ENCODE measurements around the gene SERPINA1.

DNA sequence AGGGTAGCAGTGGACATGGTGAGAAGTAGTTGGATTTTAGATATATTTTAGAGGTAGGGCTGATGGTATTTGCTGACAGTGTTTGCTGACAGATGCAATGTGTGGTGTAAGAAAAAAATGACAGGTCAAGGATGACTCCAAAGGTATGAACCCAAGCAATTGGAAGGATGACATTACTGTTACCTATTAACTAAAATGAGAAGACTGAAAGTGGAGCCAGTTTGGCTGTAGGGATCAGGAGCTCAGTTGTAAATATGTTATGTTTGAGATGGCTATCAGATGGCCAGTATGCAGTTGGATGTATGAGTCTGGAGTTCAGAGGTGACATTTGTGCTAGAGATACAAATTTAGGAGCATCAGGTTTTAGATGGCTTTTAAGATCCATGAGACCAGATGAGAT is 47.9 kb downstream of the SERPINA1 start:
- no peak for TF ChIP-seq EZH2phosphoT487 (IDR thresholded peaks at IDR 0.05; ENCODE audit: low read length)
- TF ChIP-seq CTCF (IDR thresholded peaks at IDR 0.05; ENCODE audit: low read length): no peak
- TF ChIP-seq EZH2 (optimal IDR thresholded peaks at IDR 0.05; ENCODE audit: low read depth, low read length): no peak
